ENCODE measurements around the gene TBX1.

- no peak for TF ChIP-seq EGR1 (IDR thresholded peaks at IDR 0.05; ENCODE audit: borderline replicate concordance in 1 of 2, low read depth in 2 of 2, low read length in 2 of 2)
- TF ChIP-seq, protein P1, sequence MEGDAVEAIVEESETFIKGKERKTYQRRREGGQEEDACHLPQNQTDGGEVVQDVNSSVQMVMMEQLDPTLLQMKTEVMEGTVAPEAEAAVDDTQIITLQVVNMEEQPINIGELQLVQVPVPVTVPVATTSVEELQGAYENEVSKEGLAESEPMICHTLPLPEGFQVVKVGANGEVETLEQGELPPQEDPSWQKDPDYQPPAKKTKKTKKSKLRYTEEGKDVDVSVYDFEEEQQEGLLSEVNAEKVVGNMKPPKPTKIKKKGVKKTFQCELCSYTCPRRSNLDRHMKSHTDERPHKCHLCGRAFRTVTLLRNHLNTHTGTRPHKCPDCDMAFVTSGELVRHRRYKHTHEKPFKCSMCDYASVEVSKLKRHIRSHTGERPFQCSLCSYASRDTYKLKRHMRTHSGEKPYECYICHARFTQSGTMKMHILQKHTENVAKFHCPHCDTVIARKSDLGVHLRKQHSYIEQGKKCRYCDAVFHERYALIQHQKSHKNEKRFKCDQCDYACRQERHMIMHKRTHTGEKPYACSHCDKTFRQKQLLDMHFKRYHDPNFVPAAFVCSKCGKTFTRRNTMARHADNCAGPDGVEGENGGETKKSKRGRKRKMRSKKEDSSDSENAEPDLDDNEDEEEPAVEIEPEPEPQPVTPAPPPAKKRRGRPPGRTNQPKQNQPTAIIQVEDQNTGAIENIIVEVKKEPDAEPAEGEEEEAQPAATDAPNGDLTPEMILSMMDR (IDR thresholded peaks at IDR 0.05 in 2 of 3, conservative IDR thresholded peaks at IDR 0.05 in 1 of 3; ENCODE audit: control insufficient read depth in 2 of 3, extremely low read depth in 1 of 3, insufficient read depth in 1 of 3, low read depth in 3 of 3, low read length in 3 of 3) = no peak
- TF ChIP-seq RAD21 (IDR thresholded peaks at IDR 0.05; ENCODE audit: insufficient read depth, low read depth, low read length) = no peak
- no peak for TF ChIP-seq FOXK2 (IDR thresholded peaks at IDR 0.05)
Observed at GRCh38 chr22:19737846-19738663, 22.5 kb upstream of the TBX1 start.
